Measurements from ENCODE around the gene C1QTNF8.

The C1QTNF8 gene

DNA sequence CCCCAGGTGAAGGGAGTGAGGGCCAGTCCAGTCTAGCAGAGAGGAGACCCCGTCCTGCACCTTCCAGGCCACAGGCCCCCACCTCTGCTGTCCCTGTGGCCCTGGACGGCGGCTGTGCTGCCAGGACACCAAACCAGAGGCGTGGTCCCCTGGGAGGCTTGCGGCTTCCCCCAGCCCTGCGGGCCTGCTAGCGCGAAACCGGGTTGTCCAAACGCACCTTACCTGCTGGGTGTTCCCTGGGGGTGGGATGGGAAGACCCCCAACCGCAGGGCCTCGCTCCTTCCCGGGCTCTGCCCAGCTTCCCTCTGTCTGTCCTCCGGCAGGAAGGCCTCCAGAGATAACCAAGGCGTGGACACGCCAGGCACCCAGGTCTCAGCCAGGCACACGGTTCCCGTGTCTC lies 37.2 kb upstream of the C1QTNF8 start:
- DNase-seq (ENCODE audit: low spot score) = no peak
- H3K27ac Mint-ChIP-seq = no peak overlapping the region
- H3K36me3 Mint-ChIP-seq (ENCODE audit: low read depth) = no peaks in the 10 kb centered on the region
- no peaks in the 10 kb centered on the region for H3K9me3 Mint-ChIP-seq
- no peak overlapping the region for H3K4me3 Mint-ChIP-seq
- H3K27me3 Mint-ChIP-seq (ENCODE audit: low read depth) = no peaks in the 10 kb centered on the region
- H3K4me1 Mint-ChIP-seq (ENCODE audit: low read depth) = no peaks in the 10 kb centered on the region

DNA sequence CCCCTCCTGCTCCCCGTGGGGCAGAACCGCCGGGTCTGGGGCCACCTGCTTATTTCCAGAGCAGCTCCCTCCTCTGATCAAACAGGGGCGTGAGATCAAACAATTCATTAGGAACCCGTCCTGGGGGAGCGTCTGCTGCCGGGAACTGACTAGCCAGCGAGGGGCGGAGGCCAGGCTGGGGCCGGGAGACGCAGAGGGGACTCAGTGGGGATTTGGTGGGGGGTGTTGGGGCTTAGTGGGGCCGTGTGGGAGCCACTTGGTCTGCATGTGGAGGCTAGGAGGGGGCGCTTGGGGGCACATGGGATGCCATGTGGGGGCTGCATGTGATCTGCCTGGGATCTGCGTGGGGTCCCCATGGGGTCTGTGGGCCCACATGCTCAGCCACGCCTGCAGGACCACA lies 36.4 kb upstream of the C1QTNF8 start:
- Mint-ChIP-seq H3K4me3 (no peak overlapping the region), H3K27ac (no peak overlapping the region), H3K4me1 (ENCODE audit: low read depth) (no peaks in the 10 kb centered on the region), H3K27me3 (ENCODE audit: low read depth) (no peaks in the 10 kb centered on the region), H3K36me3 (ENCODE audit: low read depth) (no peaks in the 10 kb centered on the region), H3K9me3 (no peaks in the 10 kb centered on the region)
- no peak for DNase-seq (ENCODE audit: low spot score)

DNA sequence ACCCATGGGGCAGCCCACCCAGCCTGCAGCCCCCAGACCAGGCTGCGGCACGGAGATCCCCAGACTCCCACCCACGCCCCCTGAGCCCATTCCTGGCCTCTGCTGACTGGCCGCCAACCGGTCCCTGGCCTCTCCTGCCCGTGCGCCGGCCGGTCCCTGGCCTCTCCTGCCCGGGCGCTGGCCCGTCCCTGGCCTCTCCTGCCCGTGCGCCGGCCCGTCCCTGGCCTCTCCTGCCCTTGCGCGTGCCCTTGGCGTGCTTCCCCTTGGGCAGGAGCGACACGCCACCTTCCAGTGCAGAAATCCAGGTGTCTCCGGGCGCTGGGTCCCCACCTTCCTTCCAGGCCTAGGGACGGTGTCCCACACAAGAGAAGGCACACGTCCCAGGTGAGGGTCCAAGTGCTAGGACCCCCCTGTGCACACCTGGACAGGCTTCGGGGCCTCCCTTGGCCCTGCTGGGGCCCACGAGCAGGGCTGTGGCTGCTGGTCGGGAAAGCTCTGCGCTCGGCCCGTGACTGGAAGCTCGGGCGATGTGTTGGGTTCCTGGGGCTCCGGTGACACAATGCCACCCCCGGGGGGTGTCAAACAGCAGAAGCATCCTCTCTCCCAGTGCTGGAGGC lies 35.4 kb upstream of the C1QTNF8 start:
- H3K27me3 Mint-ChIP-seq (ENCODE audit: low read depth) = no peaks in the 10 kb centered on the region
- H3K4me1 Mint-ChIP-seq (ENCODE audit: low read depth) = no peaks in the 10 kb centered on the region
- no peaks in the 10 kb centered on the region for H3K36me3 Mint-ChIP-seq (ENCODE audit: low read depth)
- H3K9me3 Mint-ChIP-seq = no peaks in the 10 kb centered on the region
- DNase-seq (ENCODE audit: low spot score) = no peak
- no peak overlapping the region for H3K4me3 Mint-ChIP-seq
- no peak overlapping the region for H3K27ac Mint-ChIP-seq

DNA sequence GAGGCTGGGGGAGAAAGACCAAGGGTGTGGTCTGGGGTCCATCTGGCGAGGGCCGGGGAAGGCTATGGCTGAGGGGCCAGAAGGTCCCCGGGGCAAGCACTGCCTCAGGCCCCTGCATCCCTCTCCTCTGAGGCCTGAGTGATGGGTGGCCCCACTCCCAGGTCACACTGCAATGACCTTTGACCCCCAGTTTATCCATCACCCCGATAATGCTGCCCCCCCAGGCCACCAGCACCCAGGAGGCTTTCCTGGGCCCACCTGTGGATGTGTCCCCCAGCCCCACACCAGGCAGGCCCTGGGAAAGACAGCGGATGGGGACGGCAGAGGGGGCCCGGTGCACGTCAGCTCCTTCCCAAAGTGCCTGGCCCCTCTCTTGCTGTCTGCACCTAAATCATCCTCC lies 34.3 kb upstream of the C1QTNF8 start:
- no peaks in the 10 kb centered on the region for H3K4me1 Mint-ChIP-seq (ENCODE audit: low read depth)

DNA sequence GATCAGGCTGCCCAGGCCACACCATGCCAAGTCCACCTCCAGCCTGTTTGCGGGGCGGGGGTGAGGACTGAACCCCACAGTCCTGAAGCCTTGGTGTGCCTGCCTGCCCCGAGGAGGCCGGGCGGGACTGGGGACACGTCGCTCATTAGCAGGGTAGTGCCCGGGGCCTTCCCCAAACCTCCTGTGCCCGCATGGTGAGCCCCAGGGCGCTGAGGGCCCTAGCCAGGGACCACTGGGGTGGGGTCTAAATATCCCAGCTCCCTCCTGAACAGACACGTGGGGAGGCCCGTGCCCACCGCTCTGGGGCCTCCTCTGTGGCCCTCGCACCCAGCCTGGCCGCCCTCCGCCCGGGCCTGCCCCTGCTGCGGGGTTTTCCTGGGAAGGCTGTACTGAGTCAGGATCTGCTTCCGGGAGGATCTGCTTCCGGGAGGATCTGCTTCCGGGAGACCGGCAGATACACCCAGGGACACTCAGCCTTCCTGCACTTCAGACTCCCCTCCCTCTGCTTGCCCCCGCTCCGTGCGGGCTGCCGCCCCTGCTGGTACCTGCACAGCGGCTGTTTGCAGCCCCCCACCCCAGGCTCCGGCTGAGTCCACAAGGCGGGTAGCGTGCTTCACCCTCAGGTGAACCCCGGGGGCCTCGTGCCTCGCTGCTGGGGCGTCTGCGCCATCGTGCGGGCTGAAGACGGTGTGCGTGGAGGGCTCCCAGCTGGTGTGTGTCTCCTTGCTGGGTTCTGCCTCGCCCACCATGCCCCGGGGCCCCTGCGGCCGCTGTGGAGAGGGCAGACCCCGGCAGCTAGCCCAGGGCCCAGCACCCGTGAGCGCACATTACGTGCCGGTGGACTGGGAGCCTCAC lies 33.3 kb upstream of the C1QTNF8 start:
- Mint-ChIP-seq H3K36me3 (ENCODE audit: low read depth) (no peaks in the 10 kb centered on the region), H3K27ac (no peak overlapping the region), H3K4me3 (no peak overlapping the region), H3K27me3 (ENCODE audit: low read depth) (no peaks in the 10 kb centered on the region), H3K9me3 (no peaks in the 10 kb centered on the region), H3K4me1 (ENCODE audit: low read depth) (no peaks in the 10 kb centered on the region)
- DNase-seq (ENCODE audit: low spot score) = no peak

More for the DNA sequence above, 34.3 kb upstream of the C1QTNF8 start:
- Mint-ChIP-seq H3K4me3 (no peak overlapping the region), H3K36me3 (ENCODE audit: low read depth) (no peaks in the 10 kb centered on the region), H3K9me3 (no peaks in the 10 kb centered on the region), H3K27ac (no peak overlapping the region), H3K27me3 (ENCODE audit: low read depth) (no peaks in the 10 kb centered on the region)
- no peak for DNase-seq (ENCODE audit: low spot score)

DNA sequence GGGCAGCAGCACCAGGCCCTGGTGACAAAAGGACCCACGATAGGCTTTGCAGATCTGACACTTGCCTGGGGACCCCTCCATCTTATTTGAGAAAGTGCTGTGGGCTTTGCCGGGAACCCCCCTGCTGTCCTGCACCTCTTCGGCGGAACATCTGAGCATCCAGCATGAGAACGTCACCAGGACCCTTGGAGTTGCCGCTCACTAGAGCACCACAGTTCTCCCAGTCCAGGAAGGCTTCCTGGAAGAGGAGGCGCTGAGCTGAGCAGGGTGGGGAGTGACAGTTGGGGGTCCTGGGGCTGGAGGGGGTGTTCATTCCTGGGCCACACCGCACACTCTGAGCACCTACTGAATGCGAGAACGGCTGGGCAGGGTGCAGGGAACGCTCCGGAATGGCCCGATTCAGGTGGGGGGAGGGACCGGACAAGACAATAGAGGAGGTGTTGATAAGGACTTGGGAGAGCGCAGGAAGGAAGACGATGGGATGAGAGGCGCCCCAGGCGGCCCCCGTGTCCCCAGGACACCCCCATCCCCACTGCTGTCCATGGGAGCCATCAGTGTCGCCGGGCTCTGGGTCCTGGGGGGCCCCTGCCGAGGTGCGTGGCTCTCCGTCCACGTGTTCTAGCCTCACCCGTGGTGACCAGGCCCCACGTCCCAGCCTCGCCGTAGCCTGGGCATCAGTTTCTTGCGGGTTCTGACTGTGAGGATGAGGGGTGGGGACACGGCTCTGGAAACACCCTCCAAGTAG lies 32.1 kb upstream of the C1QTNF8 start:
- H3K27ac Mint-ChIP-seq = no peak overlapping the region
- no peak overlapping the region for H3K4me3 Mint-ChIP-seq
- H3K27me3 Mint-ChIP-seq (ENCODE audit: low read depth) = no peaks in the 10 kb centered on the region
- no peaks in the 10 kb centered on the region for H3K4me1 Mint-ChIP-seq (ENCODE audit: low read depth)
- DNase-seq (ENCODE audit: low spot score) = no peak
- H3K9me3 Mint-ChIP-seq = no peaks in the 10 kb centered on the region
- no peaks in the 10 kb centered on the region for H3K36me3 Mint-ChIP-seq (ENCODE audit: low read depth)

DNA sequence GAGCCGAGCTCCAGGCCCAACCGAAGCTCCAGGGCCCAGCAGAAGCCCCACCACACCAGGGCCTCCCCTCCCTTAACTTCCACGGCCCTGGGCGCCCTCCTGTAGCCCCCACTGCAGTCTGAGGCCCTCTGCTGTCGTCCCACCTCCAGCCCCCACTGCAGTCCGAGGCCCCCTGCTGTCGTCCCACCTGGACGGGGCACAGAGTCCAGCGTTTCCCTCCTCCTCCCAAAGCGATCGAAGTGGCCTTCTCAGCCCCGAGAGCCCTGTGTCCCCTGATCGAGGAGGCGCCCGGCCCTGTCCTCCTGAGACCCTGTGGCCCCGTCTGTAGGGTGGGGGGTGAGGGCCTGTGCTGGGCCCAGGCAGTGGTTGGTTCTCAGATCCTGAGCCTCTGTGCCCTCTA lies 31.1 kb upstream of the C1QTNF8 start:
- Mint-ChIP-seq H3K36me3 (ENCODE audit: low read depth) (no peaks in the 10 kb centered on the region), H3K27ac (no peak overlapping the region), H3K4me3 (no peak overlapping the region), H3K27me3 (ENCODE audit: low read depth) (no peaks in the 10 kb centered on the region), H3K4me1 (ENCODE audit: low read depth) (no peaks in the 10 kb centered on the region), H3K9me3 (no peaks in the 10 kb centered on the region)
- no peak for DNase-seq (ENCODE audit: low spot score)

DNA sequence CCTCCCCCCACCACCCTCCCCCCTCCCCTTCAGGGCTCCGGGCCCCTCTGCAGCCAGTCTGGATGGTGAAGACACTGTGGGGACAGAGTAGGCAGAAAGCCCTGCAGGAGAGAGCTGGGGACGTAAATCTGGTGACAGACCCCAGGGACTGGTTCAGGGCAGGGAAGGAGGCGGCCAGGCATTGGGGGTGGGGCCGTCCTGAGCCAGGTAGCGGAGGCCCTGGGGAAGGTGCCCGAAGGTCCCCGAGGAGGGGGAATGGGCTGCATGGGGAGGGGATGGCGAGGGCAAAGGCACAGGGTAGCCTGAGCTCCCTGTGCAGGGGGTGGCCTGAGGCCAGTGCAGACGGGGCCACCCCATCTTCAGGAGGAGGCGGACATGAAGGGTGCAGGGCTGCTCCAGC lies 30.5 kb upstream of the C1QTNF8 start:
- no peaks in the 10 kb centered on the region for H3K9me3 Mint-ChIP-seq
- H3K27me3 Mint-ChIP-seq (ENCODE audit: low read depth) = no peaks in the 10 kb centered on the region
- H3K27ac Mint-ChIP-seq = no peak overlapping the region
- no peak for DNase-seq (ENCODE audit: low spot score)
- H3K4me1 Mint-ChIP-seq (ENCODE audit: low read depth) = no peaks in the 10 kb centered on the region
- H3K36me3 Mint-ChIP-seq (ENCODE audit: low read depth) = no peaks in the 10 kb centered on the region
- no peak overlapping the region for H3K4me3 Mint-ChIP-seq

DNA sequence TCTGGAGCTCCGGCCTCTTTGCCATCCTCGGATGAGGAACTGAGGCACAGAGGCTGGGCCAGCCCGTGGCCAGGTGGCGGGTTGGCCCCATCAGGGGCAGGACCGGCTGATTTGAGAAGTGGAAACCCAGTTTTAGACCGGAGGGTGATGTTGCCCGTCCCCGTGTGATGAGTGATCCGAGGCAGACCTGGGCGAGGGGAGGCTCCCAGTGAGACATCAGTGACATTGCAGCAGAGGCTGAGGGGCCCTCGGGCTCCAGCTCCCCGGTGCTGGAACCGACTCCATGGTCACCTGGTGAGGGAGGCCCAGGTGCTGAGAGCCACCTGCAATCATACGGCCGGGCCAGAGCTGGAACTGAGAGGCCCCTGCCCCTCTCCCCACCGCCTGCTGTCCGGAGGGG lies 30.0 kb upstream of the C1QTNF8 start:
- H3K4me1 Mint-ChIP-seq (ENCODE audit: low read depth) = no peaks in the 10 kb centered on the region
- H3K4me3 Mint-ChIP-seq = no peak overlapping the region
- H3K27me3 Mint-ChIP-seq (ENCODE audit: low read depth) = no peaks in the 10 kb centered on the region
- no peak for DNase-seq (ENCODE audit: low spot score)
- H3K27ac Mint-ChIP-seq = no peak overlapping the region
- H3K9me3 Mint-ChIP-seq = no peaks in the 10 kb centered on the region
- H3K36me3 Mint-ChIP-seq (ENCODE audit: low read depth) = no peaks in the 10 kb centered on the region

DNA sequence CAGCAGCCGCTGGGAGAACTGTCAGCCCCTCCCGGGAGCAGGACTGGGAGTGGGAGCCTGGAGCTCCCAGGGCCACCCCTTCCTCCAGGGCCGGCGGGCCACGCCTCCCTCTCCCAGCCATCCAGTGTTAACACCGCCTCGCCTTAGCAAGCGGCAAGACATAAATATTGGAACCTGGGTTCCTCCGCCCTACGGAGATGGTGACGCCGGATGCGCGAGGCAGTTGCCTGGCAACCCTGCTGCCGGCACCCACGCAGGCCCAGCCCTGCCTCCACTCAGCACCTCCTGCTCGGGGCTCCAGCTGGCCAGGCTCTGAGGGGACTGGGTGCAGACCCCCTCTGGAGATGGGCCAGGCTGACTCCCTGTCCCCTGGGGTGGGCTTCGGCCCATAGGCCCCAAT lies 29.4 kb upstream of the C1QTNF8 start:
- no peaks in the 10 kb centered on the region for H3K36me3 Mint-ChIP-seq (ENCODE audit: low read depth)
- no peaks in the 10 kb centered on the region for H3K9me3 Mint-ChIP-seq
- no peak overlapping the region for H3K27ac Mint-ChIP-seq
- H3K4me1 Mint-ChIP-seq (ENCODE audit: low read depth) = no peaks in the 10 kb centered on the region
- H3K27me3 Mint-ChIP-seq (ENCODE audit: low read depth) = no peaks in the 10 kb centered on the region
- no peak for DNase-seq (ENCODE audit: low spot score)
- no peak overlapping the region for H3K4me3 Mint-ChIP-seq

DNA sequence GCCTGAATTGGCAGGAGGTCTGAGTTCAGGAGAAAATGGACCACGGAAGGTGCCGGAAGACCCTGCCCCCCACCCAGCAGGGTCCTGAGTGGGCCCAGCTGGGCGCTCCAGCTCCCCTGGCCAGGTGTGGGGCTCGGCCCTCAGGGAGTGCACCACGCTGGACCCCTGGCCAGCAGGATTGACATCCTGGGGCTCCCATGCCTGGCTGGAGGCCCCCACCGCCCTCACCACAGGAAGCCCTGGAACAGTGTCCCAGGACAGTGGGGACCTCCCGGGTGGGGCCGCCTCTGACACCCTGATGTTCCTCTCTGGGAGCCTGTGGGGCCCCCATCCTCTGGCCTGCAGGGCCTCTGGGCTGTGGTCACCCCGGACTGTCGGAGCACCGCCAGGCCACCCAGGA lies 28.8 kb upstream of the C1QTNF8 start:
- H3K4me3 Mint-ChIP-seq = no peak overlapping the region
- no peak overlapping the region for H3K27ac Mint-ChIP-seq
- no peaks in the 10 kb centered on the region for H3K9me3 Mint-ChIP-seq
- no peaks in the 10 kb centered on the region for H3K4me1 Mint-ChIP-seq (ENCODE audit: low read depth)
- no peak for DNase-seq (ENCODE audit: low spot score)
- H3K27me3 Mint-ChIP-seq (ENCODE audit: low read depth) = no peaks in the 10 kb centered on the region
- H3K36me3 Mint-ChIP-seq (ENCODE audit: low read depth) = no peaks in the 10 kb centered on the region

DNA sequence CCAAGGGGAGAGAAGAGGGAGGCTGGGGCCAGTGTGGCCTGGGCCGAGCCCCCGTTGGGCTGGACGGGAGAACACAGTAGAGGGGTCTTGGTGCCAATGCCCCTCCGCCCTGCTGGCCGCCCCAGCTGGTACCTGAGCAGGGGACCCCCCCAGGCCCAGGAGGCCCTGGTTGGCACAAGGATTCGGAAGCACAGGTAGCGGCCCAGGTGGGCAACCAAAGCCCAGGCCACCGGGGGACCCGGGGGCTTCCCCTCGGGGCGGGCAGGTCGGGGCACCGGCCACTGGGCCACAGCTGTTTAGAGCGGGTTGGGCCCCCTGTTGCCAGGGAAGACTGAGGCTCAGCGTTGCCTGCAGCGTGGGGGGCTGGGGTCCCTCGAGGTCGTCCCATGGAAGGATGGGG lies 28.2 kb upstream of the C1QTNF8 start:
- Mint-ChIP-seq H3K4me1 (ENCODE audit: low read depth) (no peaks in the 10 kb centered on the region), H3K36me3 (ENCODE audit: low read depth) (no peaks in the 10 kb centered on the region), H3K4me3 (no peak overlapping the region), H3K27me3 (ENCODE audit: low read depth) (no peaks in the 10 kb centered on the region), H3K9me3 (no peaks in the 10 kb centered on the region), H3K27ac (no peak overlapping the region)
- DNase-seq (ENCODE audit: low spot score) = no peak

DNA sequence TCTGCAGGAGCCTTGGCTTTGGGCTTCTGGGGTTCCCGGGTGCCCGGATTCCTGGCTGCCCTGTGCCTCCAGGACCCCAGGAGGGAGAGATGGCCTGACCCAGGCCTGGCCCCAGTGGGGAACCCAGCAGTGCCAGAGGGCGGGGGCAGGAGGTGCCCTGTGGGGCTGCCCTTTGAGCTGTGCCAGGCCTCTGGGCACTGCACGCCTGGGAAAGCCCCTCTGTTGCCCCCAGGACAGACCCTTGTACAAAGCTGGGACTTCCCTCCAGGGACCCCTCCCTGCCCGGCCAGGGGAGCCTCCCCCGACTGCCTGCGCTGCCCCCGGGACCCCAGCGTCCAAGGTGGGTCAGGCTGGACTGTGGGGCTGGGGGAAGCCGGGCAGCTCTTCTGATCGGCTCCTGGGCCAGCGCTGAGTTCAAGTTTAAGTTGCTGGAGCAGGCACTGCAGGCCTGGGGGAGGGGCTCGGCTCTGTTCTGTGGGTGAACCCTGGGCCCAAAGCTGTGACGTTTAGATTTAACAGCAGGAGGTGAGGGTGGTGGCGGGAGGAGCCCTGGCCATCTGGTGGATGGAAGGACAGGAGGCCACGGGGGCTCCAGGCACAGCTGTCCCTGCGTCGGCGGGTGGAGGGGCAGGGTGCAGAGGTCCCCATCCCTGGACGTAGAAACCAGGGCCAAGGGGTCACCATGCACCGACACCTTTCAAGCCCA lies 27.6 kb upstream of the C1QTNF8 start:
- no peak overlapping the region for H3K27ac Mint-ChIP-seq
- no peaks in the 10 kb centered on the region for H3K9me3 Mint-ChIP-seq
- H3K4me1 Mint-ChIP-seq (ENCODE audit: low read depth) = no peaks in the 10 kb centered on the region
- no peak for DNase-seq (ENCODE audit: low spot score)
- no peak overlapping the region for H3K4me3 Mint-ChIP-seq
- H3K27me3 Mint-ChIP-seq (ENCODE audit: low read depth) = no peaks in the 10 kb centered on the region
- no peaks in the 10 kb centered on the region for H3K36me3 Mint-ChIP-seq (ENCODE audit: low read depth)

DNA sequence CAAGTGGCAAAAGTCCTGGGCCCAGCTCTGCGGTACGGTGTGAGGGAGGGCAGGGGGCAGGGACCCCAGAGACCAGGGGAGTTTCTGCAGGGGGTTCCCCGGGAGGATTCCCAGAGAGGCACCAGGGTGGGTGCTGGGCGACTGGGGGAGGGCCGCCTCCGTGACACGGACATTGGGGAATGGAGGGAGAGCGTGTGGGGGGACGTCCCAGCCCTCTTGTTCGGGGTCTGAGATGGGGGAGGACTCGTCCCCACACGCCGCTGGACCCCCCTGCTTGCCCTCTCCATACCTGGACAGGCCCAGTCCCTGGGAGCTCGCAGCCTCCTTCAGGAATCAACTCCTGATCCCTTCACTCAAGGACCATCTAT lies 26.3 kb upstream of the C1QTNF8 start:
- H3K27me3 Mint-ChIP-seq (ENCODE audit: low read depth) = no peaks in the 10 kb centered on the region
- DNase-seq (ENCODE audit: low spot score) = no peak
- no peaks in the 10 kb centered on the region for H3K9me3 Mint-ChIP-seq
- no peak overlapping the region for H3K4me3 Mint-ChIP-seq
- H3K27ac Mint-ChIP-seq = no peak overlapping the region
- H3K36me3 Mint-ChIP-seq (ENCODE audit: low read depth) = no peaks in the 10 kb centered on the region
- H3K4me1 Mint-ChIP-seq (ENCODE audit: low read depth) = no peaks in the 10 kb centered on the region
